Iris pigment epithelial cell (primary cell): ENCODE results near the gene SST.

ENCODE experiments used
- DNase-seq: peaks from one replicate; pipeline ENCODE4 v3.0.0-alpha.2; 2011; ENCODE audit warnings: low read depth

The SST gene

DNA sequence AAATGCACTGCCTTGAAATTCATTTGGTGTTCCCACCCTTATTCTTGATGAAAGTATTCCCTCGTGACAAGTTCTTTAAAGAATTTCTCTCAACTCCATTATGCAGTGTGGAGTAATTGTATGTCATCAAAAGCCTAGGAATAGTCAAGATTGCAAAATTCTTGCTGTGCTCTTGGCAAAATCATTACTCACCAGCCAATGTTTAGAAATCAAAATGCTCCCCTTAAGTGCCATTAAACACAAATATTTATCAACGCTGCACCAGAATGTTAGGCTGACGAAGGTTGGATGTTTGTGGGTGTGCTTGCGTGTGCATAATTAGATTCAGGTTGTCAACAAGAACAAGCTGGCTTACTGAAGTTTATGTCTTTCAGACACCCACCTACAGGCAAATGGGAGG lies 40.5 kb downstream of the SST start:
- peak; percentile 8 for DNase-seq

DNA sequence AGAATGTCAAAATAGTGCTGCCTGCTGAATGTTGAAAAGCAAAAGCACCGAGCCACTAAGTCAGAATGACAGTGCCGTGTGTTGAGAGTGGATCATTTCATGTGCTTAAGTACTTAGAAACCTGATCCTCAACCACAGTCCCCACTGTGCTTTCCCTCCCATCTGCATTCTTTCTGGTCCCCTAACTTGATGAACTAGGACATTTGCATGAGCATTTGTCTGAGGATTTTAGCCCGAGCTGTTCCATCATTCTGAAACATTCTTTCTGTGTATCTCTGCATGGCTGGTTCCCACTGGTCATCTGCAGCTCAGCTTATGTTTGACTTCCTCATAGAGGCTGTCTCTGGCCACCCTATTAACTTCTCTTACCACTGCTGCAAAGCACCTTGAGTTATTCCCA lies 42.0 kb downstream of the SST start:
- DNase-seq = no peak

DNA sequence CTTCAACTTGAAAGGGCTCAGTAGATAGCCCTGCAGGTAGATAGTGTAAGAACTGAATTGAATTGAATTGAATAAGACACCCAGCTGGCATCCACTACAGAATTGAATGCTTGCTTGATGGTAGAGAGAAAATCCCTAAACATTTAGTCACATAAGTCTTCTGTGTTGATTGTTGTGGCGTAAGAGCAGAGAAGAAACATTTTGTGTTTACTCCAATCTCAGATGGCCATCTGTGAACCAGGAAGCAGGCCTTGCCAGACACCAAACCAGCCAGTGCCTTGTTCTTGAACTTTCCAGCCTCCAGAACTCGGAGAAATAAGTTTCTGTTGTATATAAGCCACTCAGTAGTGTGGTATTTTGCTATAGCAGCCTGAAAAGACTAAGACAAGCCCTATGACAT lies 43.6 kb downstream of the SST start:
- DNase-seq = no peak

DNA sequence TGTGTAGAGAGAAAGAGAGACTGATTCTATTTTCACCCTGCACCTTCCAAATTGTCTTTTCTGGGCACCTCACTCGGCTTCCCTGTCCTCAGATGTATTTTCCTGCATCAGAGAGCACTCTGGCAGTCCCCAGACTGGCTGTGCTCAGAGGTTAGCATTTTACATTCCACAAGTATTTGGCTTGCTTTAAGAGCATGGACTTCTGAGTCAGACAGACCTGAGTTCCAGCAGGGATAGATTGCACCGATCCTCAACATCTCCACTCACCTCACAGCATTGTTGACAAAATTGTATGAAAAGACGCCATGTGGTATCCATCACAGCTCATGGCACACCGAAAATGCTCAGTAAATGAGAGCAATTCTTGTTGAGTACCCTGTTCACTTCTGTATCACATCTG lies 45.6 kb downstream of the SST start:
- DNase-seq = no peak

DNA sequence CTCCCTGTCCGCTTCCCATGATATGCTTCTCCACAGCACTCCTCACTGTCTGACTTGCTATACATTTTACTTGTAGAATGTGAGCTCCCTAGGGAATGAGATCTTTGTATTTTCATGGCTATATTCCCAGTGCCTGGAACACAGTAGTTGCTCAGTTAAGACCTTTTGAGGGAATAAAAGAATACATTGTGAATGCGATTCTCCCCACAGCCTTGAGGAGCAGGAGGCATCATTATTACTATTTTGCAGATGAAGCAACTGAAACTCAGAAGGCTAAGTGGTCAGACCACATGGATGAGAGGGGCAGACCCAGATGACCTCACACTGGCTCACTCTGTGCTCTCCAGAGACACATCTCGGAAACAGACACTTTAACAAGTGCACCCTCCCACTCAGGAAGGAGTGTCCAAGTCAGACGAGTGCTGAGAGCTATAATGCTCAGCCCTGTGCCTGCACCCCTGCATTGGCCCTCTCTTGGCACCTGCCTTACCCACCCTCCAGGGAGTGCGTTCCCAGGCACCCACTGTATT lies 46.8 kb downstream of the SST start:
- DNase-seq = no peak

DNA sequence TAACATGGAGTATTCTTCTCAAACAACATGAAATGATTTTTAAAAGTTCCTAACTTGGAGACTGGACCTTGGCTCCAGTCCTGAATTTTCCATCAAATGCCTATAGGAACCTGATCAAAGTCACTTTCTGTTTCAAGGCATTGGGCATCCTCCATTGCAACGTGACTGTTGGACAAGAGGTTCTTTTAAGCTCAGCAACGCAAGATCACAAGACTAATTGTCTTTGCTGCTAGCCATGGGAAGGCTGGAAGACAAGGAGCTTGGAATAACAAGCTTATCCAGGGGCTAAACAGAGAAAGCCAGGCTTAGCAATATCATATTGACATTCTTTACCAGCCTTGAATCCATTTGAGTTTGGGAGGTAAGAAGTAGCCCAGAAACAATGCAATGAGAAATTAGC lies 48.3 kb downstream of the SST start:
- DNase-seq = no peak

DNA sequence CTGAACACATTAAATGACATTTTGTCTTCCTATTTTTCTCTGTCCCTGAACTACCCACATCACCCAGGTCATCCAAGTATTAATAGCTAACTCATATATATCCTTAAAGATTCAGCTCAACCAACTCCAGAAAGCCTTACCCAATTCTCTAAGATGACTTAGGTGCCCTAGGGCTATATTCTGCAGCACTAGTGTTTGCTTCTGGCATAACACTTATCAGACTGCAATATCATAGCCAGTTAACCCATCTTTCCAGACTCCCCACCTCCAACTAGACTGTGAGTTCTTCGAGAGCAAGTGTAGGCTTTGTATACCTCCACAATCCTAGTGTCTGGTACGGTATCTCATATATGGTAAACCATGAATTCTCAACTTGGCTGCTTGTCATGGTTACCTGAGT lies 50.7 kb downstream of the SST start:
- no peak for DNase-seq
